Measurements from ENCODE around the gene LONRF2.
"Not testable (repeated sequence)": the region's sequence is repeated elsewhere in the genome, so short reads cannot be mapped to it uniquely, and the experiment has no call there.

LONRF2 gene

DNA sequence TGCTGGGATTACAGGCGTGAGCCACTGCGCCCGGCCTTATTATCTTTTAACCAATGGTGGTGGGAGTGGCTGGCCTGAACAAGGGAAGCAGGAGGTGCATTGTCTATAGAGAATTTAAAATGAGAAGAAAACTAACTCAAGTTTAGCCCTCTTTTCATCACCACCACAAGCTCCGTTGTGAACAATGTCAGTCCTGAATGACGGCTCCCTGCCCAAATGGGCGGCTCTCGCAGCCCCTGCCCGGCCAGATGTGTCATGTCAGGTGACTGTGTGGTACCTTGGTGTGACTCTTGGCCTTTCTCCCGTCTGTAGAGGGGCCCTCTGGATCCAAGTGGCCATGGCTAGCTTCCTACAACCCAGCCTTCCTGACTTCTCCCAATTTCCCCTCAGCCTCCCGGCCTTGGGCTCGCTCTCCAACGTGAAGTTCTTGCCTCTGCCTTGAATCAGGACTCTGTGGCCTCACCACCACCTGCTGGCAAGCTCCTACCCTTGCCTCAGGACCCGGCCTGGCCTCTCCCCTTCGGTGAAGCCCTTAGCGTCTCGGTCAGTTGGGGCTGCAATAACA is 67.6 kb downstream of the LONRF2 start:
- DNase-seq (ENCODE audit: low spot score), result no peak

DNA sequence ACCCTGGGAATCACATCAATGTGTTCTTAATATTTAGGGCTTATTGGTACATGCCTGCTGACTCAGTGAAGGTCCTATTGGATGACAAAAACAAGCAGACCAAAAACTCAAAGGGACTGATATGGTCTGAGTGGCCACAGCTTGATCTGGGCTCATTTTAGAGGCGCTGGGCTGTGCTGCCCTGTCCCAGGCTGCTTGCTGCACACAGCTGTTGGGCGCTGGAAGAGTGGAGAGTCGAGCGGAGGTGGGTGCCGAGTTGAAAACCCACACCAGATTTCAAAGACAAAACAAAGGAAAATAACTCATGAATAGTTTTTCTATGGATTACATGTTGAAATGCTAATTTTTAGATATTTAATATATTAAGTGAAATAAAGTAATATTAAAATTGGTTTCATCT is 68.5 kb downstream of the LONRF2 start:
- no peak for DNase-seq (ENCODE audit: low spot score)

DNA sequence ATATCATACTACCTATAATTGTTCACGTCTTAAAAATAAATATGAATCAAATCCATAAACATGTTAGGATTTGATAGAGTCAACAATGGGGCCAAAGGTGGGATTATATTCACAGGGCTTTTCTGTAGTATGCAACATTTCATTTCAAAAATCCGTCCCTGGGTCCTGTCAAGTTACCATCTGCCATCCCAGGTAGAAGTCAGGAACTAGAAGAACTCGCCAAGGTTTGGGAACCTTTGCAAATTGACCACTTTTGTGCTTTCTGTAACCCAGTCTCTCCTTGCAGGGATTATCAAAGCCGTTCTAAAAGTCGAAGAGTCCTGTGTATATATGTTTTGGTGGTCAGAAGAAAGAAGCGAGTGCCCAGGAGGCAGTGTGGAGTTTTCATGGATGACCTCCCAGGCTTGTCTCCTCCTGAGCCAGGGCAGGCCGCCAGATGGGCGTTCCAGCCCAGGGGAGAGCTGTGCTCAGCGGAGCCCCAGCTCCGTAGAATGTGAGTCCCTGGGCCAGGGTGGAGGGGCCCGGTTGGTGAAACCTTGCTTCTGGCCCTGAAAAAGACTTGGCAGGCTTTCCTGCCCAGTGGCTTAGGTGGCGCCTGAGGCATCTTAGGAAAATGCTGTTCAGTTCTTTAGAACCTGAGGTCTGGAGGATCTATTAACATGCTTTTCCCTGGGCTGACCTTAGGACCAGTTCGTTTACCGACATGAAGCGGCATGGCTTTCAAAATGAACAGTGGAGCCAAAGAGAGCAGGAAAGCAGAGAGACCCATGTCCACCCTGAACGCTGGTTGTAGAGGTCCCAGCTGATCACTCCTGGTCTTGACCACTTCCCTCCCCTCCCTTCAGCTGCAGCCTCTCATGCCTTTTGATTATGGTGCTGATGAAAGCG is 69.2 kb downstream of the LONRF2 start:
- DNase-seq (ENCODE audit: low spot score), result no peak

DNA sequence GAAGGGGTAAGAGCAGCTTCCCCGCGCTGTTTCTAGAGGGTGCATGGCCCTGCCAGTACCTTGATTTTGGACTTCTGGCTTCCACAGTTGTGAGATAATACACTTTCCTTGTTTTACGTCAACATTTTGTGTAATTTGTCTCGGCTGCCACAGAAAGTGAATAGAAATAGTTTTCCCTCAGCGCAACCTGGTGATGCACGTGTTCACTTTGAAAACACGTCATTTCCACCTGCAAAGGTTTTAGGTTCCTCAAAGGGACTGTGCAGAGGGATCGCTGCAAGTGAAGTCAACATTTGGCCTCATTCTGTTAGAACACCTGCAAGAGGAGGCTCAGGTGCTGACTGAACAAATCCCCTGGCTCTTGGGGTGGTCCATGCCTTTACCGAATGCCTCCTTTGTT is 71.7 kb downstream of the LONRF2 start:
- no peak for DNase-seq (ENCODE audit: low spot score)

DNA sequence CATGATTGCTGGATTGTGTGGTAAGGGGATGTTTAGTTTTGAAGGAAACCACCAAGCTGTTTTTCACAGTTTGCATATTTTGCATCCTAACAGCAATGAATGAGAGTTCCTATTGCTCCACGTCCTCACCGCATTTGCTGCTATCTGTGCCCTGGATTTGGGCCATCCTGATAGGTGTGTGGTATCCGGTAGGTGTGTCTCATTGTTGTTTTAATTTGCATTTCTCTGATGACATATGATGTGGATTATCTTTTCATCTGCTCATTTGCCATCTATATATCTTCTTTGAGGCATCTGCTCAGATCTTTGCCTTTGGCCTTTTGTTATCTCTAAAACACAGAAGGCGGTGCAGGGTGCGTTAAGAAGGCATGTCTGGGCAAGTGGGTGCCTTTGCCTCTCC is 73.3 kb downstream of the LONRF2 start:
- no peak for DNase-seq (ENCODE audit: low spot score)

DNA sequence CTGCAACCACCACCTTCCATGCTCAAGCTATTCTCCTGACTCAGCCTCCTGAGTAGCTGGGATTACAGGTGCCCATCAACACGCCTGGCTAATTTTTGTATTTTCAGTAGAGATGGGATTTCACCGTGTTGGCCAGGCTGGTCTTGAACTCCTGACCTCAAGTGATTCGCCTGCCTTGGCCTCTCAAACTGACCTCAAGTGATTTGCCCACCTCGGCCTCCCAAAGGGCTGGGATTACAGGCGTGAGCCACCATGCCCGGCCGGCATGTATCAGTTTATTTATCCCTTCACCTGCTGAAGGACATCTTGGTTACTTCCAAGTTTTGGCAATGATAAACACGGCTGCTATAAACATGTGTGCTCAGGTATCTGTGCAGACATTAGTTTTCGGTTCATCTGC is 73.7 kb downstream of the LONRF2 start:
- not testable (repeated sequence) for DNase-seq (ENCODE audit: low spot score)

DNA sequence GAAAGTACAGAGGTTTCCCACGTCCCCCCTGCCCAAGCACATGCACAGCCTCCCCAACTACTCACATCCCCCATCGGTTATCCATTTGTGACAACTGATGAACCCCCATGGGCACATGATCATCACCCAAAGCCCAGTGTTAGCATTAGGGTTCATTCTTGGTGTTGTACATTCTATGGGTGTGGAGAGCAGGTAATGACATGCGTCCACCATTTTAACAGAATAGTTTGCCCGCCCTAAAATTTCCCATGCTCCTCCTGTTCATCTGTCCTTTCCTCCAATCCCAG is 74.3 kb downstream of the LONRF2 start:
- no peak for DNase-seq (ENCODE audit: low spot score)

DNA sequence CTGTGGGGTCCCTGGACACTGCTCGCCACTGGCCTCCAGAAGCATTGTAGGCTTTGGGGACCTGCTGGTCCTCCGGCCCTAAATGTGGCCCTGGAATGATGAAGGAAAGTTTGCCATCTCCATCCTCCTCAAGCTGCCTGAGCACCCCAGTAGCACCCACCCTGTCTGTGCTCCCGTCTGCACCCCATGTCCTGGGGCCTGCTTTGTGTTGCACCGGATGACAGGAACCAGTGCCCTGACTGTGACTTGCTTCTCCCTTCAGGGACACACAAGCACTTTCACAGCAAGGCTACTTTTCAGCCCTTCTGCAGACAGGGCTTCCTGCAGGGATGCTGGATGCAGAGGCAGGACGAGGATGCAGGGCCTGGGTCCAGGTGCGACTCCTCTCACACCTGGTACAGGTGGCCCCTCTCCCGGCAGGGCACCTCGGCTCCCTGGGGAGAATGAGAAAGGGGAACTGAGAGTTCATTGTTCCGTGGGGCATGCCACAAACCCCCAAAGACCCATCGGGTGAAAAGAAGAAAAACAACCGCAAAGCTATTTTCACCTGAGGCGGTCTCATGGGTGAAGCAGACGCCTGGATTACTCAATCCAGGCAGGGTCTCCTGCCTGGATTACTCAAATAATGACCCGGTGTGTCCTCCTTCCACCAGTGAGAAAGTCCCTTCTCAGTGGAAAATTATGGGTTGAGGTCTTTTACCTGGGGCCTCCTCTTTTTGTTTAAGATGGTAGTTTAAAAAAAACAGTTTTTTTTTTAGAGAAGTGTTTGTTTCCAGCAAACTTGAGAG is 74.9 kb downstream of the LONRF2 start:
- DNase-seq (ENCODE audit: low spot score), result no peak

DNA sequence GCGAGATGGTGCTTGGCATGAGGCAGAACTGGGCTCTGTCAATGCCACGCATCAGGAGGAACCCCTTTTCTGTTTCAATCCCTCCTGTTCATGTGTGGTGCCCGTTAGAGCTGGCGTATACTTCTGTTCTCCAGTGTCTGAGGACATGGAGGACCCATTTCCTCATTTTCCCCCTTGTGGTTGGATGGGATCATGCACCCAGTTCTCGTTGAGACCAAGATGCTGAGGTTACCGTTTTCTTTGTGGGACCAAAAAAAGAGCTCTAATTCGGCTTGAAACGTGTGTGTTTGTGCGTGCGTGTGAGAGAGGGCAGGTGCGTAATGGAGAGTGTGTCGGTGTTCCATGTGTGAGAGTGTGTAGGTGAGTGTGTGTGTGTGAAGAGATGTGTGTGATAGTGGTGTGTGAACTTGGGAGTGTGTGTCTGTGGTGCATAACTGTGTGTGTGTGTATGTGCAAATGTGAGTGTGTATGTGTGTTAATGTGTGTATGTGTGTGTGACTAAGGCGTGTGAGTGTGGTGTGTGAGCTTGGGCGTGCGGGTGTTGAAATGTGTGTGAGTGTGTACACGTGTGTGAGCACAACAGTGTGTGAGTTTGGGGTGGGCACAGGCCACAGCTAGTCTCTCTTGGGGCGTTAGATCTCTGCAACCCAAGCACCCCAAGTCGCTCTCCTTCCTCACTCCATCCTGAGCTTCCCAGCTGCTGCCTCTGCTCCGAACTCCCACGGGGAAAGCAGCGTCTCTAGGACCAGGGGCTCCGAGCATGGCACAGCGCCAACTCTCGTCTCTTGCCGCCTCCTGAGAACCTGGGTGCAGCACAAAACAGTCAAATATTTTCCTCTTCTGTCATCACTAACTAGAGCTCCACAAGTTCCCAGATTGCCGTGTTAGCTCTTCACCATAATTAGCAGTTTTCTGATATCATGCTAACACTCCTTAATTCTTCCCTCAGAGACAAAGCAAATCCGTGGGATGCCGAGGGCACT is 75.8 kb downstream of the LONRF2 start:
- peak; percentile 54 for DNase-seq (ENCODE audit: low spot score)

DNA sequence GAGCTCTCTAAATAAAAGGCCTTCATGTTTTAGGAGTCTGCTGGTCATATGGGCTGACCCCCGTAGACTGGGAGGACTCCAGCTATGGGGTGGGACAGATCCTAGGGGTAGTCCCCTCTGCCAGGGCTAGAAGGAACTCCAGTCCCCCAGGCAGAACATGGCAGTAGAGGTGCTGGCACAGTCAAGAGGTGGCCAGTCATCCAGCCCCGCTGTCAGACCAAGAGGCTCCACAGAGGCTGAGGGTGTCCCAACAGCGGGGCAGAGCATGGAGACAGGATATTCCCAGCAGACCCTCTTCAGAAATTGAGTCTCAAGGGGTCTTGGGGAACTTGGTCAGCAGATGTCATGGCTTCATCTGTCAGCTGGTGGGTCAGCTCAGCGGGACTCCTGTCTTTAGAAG is 76.6 kb downstream of the LONRF2 start:
- no peak for DNase-seq (ENCODE audit: low spot score)

DNA sequence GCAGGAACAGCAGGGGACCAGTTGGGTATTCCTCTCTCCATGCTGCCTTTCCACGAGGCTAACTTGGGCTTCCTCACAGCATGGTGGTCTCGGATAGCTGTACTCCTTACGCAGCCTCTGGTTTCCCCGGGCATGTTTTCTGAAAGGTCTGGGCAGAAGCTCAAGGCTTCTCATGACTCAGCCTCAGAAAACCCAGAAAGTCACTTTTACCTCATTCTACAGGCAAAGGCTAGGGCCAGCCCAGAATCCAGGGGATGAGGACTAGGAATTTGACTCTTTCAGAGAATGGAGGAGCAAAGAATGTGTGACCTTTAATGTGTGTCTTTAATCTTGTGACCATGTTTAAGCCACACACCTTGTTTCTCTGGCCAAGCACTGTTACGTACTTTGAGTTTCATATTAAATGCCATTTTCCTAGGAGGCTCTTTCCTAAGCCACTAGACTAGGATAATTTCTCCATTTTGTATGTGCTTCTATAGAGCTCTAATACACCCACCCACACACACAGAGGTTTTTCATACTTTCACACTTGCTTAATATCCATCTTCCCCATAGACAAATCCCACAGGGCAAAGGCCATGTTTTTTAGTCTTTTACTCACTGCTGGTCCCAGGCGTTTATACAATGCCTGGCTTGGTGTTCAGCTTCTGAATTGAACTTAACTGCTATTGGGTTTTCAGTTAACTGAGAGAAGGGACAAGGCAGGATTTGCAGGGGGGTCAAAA is 77.3 kb downstream of the LONRF2 start:
- DNase-seq (ENCODE audit: low spot score), result no peak

DNA sequence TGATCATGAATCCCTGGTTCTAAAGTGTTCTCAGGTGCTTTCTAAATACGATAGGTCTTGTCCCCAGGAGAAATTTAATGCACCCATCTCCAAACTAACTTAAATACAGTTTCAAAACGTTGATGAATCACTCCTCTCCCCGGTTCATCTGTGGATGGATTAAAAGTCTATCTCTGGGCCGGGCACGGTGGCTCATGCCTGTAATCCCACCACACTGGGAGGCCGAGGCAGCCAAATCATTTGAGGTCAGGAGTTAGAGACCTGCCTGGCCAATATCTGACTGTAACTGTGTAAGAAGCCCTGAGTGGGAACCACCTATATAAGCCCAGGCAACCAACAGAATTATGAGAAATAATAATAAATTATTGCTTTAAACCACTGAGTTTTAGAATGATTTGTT is 78.7 kb downstream of the LONRF2 start:
- no peak for DNase-seq (ENCODE audit: low spot score)

DNA sequence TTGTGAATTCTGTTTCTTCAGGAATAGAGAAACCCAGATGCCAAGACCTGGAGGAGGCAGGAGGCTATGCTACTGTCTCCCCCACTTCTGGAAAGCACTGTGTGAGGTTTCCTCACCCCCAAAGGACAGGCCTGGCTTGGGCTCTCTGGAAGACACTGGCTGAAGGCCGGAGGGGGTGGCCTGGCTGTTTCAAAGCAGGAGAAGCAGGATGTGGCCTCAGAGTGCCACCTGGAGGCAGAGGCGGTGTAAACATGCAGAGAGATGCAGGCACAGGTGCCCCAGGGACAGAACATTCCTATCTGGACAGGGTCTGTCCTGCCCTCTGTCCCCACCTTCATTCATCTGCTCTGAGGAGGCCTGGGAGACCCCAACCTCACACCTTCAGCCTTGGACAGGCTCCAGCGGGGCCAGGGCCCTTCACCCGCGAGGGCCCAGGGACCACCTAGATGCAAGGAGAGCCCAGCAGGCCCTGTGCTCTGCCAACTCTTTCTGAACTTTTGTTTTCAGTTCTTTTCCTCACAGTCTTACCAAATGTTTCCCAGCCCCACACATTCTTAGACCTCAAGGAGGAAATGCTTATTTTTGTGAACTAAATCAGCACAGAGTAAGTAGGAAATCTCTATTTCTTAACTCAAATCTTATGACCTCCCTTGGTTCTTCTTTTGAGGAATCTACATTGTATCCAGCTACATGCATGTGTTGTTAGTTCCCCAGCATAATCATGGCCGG is 79.2 kb downstream of the LONRF2 start:
- peak; percentile 68 for DNase-seq (ENCODE audit: low spot score)

DNA sequence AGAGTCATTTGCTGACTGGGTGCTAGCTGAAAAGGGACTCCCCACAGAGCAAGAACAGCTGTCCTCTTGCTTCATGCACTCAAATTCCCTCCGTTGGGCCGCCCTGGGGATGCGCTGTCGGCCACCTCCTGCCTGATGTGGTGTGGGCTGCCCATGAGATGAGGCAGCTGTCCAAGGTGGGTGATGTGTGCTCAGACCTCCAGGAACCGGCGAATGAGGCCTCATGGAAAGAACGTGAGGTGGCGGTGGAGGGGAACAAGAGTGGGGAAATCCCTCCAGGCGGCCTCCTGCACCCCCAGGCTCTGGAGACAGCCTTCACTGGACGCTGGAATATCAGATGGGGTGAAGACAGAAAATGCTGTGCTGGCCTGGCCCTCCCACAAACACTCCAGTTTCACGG is 79.8 kb downstream of the LONRF2 start:
- DNase-seq (ENCODE audit: low spot score), result no peak

DNA sequence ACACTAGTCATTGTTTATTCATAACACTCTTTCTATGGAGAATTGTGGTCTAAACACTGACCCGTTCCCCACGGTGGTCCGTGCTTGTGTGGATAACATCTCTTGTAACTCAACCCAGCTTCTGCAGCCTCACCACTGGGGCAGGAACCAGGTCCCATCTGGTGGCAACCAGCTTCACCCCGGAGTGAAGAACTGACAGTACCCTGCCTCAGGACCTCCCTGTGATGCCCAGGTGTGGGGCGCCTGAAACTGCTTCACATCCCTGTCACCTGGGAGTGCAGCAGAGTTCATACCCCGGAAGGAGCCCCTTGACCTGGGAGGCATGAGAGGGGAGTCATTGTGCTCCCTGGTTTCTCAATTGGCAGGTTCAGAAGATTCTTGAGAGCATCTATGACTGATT is 81.1 kb downstream of the LONRF2 start:
- DNase-seq (ENCODE audit: low spot score), result no peak

DNA sequence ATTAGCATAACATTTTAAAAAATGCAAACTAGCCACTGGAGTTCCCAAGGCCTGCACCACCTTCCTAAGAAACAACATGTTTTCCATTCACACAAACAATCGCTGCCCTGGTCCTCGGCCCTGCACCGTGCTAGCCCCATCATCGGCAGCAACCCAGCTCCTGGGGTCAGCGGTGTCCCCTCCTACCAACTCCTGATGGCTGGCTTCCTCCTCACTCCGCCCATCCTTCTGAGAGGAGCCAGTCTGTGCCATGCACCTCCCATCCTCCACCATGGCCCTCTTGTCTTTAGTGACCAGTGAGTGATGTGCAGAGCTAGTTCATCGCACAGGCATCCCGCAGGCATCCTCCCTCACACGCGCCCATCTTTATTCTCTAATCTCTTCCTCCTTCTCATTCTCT is 81.9 kb downstream of the LONRF2 start:
- DNase-seq (ENCODE audit: low spot score), result no peak

DNA sequence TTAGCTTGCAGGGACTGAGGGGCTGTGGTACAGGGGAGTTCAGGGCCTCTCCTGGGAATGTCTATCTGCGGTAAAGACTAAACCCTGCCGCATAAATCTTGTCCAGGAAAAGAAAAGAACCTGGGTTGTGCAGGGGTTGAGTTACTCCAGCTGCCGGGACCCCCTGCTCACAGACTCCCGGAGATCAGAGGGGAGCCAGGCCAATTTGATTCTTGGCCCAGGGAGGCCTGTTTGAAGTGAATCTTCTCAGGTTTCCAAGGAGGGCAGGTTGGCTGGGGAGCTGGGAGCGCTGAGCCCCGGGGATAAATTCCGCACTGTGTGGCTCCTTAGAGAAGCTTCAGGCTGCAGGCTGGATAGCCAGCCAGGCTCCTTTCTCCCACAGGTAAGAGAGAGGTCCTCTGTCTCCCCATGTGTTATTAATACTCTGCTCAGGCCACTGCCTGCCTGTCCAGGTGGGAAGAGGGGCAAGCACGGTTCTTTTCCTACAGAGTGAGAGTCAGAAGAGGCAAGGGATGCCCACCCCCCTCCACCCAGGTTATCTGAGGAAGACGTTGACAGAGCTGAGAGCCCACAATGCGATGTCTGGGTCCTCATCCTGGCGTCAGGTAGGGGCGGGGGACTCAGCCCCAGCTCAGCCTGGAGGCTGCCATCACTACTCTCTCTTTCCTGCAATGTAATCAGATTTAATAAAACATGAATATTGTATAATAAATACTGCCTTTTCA is 82.7 kb downstream of the LONRF2 start:
- DNase-seq (ENCODE audit: low spot score), result no peak

DNA sequence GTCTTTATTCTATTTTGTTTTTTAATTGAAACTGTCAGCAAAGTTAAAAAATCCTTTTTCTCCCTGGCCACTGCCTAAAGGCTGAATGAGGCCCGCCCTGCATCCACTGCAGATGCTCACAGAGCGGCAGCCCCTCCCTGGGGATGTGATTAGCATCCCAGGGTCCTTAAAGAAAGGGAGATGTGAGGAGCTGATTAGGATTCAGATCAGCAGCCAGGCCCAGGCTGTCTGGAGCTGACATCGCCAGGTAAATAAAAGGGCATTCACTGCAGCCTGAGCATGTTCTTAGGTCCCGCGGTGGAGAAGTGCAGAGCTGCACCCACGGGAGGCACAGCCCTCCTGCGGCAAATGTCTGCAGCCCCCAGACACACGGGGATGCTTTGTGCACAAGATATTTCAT is 83.8 kb downstream of the LONRF2 start:
- no peak for DNase-seq (ENCODE audit: low spot score)

DNA sequence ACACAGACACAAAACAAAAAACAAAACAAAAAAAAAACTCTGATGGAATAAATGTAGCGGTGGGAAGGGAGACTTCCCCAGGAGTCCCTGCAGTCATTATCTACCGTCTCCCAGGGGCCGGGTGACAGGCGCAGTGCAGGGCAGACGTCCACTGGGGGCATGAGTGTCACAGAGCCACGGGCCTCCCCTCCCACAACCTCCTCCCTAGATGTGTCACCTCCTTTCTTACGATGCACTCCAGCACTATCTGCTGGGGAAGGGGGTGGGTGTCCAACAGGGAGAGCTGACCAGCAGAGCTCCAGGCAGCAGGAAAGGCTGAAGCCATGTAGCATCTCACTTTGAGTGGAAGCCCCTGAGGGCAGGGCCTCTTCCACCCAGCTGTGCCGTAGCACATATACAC is 84.5 kb downstream of the LONRF2 start:
- no peak for DNase-seq (ENCODE audit: low spot score)

DNA sequence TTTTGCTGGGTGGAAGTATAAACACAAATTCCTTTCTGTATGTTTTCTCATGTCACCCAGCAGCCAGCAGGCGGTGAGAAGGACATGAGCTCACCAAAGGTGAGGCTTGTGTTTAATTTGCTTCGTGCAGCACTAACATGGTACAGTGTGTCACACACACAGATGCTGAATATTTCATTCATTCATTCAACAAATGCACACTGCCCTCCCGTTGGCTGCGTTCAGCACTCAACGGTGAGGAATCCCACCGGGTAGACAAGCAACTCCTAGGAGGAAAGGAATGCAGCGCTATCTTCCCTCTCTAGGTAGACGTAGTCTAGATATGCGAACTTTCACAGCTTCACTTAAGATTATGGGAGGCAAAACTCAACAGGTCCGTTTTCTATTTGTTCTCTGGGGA is 85.1 kb downstream of the LONRF2 start:
- no peak for DNase-seq (ENCODE audit: low spot score)
